NB4 (cell line): ENCODE data around the gene NT5C1A.

Experiments used
- POLR2A ChIP-seq: IDR thresholded peaks from 2 replicates; pipeline ENCODE4 v1.6.1; 2011; ENCODE audit warnings: mild to moderate bottlenecking; ENCODE audit not compliant: insufficient read length; ENCODE audit errors: extremely low read depth
- TF ChIP-seq, protein P1 (sequence below): IDR thresholded peaks from one replicate; pipeline ENCODE4 v1.5.1; 2012; ENCODE audit warnings: low read depth, low read length

DNA sequence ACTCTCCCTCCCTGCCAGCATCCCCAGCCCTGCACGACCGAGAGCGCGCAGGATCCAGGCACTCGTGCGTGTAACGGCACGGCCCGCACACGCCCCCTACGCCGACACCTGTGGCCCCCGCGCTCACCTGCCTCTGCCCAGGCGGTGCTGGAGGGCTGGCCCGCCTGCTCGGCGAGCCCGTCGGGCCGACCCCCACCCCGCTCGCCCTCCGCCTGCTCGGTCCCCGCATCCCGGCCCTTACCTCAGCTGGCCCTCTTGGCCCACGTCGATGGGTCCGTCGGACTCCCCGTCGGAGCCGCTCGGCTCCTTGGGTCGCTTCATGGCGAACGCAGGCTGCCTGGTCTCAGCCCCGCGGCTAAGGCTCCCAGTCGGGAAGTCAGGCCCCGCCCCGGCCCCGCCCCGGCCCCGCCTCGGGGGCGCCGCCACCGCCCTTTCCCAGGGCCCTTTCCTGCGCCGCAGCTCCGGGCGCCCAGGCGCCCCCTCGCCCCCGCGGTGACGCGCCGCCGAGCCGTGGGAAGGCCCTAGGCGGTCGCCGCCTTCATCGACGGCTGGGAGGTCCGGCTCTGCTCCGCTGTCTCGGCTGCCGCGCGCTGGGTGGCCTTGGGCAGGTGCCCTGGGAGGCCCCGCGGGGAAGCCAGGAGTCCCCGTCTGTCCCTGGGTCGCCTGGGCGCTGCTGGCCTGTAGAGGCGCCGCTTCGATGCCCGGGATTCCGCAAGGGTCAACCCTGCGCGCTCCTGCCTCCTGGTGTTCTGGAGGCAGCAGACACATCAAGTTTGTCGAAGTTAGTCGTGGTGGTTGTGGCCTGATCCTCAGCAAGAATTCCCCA is 32.4 kb downstream of the NT5C1A start, which contains the start of gene HEYL:
- TF ChIP-seq POLR2A: no peak
- TF ChIP-seq, protein P1, sequence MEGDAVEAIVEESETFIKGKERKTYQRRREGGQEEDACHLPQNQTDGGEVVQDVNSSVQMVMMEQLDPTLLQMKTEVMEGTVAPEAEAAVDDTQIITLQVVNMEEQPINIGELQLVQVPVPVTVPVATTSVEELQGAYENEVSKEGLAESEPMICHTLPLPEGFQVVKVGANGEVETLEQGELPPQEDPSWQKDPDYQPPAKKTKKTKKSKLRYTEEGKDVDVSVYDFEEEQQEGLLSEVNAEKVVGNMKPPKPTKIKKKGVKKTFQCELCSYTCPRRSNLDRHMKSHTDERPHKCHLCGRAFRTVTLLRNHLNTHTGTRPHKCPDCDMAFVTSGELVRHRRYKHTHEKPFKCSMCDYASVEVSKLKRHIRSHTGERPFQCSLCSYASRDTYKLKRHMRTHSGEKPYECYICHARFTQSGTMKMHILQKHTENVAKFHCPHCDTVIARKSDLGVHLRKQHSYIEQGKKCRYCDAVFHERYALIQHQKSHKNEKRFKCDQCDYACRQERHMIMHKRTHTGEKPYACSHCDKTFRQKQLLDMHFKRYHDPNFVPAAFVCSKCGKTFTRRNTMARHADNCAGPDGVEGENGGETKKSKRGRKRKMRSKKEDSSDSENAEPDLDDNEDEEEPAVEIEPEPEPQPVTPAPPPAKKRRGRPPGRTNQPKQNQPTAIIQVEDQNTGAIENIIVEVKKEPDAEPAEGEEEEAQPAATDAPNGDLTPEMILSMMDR: peak; percentile 23
